Measurements from ENCODE around the gene PSG1.
"Not testable (repeated sequence)": the region's sequence is repeated elsewhere in the genome, so short reads cannot be mapped to it uniquely, and the experiment has no call there.

DNA sequence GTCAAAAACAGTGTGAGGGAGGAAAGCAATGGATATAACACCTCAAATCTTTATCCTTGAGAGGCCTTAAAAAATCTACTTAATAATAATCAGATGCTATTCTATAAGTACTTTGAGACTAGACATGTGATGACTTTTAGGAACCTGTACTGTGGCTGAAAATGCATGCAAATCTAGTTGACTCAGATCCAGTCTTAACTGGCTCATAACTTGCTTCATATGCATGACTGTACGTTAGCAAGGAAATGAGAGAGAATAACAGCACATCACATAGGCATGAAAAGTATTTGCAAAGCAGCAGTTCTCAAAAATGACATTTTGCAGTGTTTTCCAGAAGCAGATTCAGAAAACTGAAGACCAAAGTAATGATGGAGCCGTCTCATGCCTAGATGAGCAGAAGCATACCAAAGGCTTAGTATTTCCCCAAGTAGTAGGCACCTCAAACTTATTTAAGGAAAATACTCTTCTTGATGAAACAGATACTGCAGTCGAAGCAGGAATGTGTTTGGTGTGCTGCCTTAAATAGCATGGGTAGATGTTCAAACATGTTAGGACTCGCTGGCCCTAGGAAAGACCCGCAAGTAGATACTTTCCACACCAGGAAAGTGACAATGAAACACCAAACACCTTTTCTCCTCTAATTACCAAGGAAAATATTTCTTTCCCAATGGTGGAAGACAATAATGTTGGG lies 59.4 kb downstream of the PSG1 start:
- TF ChIP-seq, protein P1, sequence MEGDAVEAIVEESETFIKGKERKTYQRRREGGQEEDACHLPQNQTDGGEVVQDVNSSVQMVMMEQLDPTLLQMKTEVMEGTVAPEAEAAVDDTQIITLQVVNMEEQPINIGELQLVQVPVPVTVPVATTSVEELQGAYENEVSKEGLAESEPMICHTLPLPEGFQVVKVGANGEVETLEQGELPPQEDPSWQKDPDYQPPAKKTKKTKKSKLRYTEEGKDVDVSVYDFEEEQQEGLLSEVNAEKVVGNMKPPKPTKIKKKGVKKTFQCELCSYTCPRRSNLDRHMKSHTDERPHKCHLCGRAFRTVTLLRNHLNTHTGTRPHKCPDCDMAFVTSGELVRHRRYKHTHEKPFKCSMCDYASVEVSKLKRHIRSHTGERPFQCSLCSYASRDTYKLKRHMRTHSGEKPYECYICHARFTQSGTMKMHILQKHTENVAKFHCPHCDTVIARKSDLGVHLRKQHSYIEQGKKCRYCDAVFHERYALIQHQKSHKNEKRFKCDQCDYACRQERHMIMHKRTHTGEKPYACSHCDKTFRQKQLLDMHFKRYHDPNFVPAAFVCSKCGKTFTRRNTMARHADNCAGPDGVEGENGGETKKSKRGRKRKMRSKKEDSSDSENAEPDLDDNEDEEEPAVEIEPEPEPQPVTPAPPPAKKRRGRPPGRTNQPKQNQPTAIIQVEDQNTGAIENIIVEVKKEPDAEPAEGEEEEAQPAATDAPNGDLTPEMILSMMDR (IDR thresholded peaks at IDR 0.05; ENCODE audit: insufficient read depth, low read length, poor library complexity, severe bottlenecking): not testable (repeated sequence)
- TF ChIP-seq EZH2phosphoT487 (conservative IDR thresholded peaks at IDR 0.05; ENCODE audit: low read length): not testable (repeated sequence)
